Measurements from ENCODE around the gene THRA. TPM values are rescaled to one million over a fixed set of nuclear protein-coding genes. Genes with fewer than 3 reads are reported as not detected.

THRA gene
- 3.8 and 5.4 TPM in 2 replicates for total RNA-seq

GRCh38 chr17:40062329-40063186, at the start of gene THRA:
TSS of gene THRA (plus strand) at chr17:40062965. CDS start at chr17:40074489, 11,524 bp downstream.
- no peak for TF ChIP-seq CTCF (conservative IDR thresholded peaks at IDR 0.05; ENCODE audit: low read depth, low read length)
- H3K4me3 ChIP-seq (ENCODE audit: low read depth, low read length) = peak within 1 kb of the TSS; percentile 93
- no peak for DNase-seq (ENCODE audit: low read depth)

GRCh38 chr17:40014375-40014980, 48.3 kb upstream of the THRA start:
- no peak overlapping the region for H3K4me3 ChIP-seq (ENCODE audit: low read depth, low read length)
- DNase-seq (ENCODE audit: low read depth) = no peak
- no peak for TF ChIP-seq CTCF (conservative IDR thresholded peaks at IDR 0.05; ENCODE audit: low read depth, low read length)

GRCh38 chr17:40015005-40015997, 47.5 kb upstream of the THRA start, which contains the start of gene CSF3:
TSS of gene CSF3 (plus strand) at chr17:40015440. CDS start at chr17:40015475, 35 bp downstream.
- no peak within 1 kb of the TSS for H3K4me3 ChIP-seq (ENCODE audit: low read depth, low read length)
- no peak for TF ChIP-seq CTCF (conservative IDR thresholded peaks at IDR 0.05; ENCODE audit: low read depth, low read length)
- DNase-seq (ENCODE audit: low read depth) = no peak

- no peak overlapping the region for H3K4me3 ChIP-seq (ENCODE audit: low read depth, low read length)
- TF ChIP-seq CTCF (conservative IDR thresholded peaks at IDR 0.05; ENCODE audit: low read depth, low read length) = no peak
- DNase-seq (ENCODE audit: low read depth) = no peak
Observed at GRCh38 chr17:40015998-40016985, 46.5 kb upstream of the THRA start.

GRCh38 chr17:40017422-40018080, 45.2 kb upstream of the THRA start:
- no peak overlapping the region for H3K4me3 ChIP-seq (ENCODE audit: low read depth, low read length)
- no peak for TF ChIP-seq CTCF (conservative IDR thresholded peaks at IDR 0.05; ENCODE audit: low read depth, low read length)
- no peak for DNase-seq (ENCODE audit: low read depth)
